Epithelial cell of proximal tubule (primary cell): ENCODE results near the gene PRDM16. TPM values are rescaled to one million over a fixed set of nuclear protein-coding genes. Genes with fewer than 3 reads are reported as not detected.
"Not testable (repeated sequence)": the region's sequence is repeated elsewhere in the genome, so short reads cannot be mapped to it uniquely, and the experiment has no call there.

Experiments
- DNase-seq: peaks from one replicate; pipeline ENCODE4 v3.0.0-alpha.2; 2011; ENCODE audit warnings: low read depth
- H3K4me3 ChIP-seq: 2 replicates; pipeline ENCODE4 v1.5.1; 2011; ENCODE audit warnings: low read depth, mild to moderate bottlenecking, low read length
- CTCF ChIP-seq: conservative IDR thresholded peaks from 2 replicates; pipeline ENCODE4 v1.5.1; 2012; ENCODE audit warnings: low read depth, mild to moderate bottlenecking, low read length
- total RNA-seq: library from RNA; depleted of rRNA; stranded (reverse); fragments of >200 nt; gene quantifications from 2 replicates; pipeline ENCODE4 v1.2.3, GENCODE V29; 2015

Gene PRDM16
- total RNA-seq, 1 donor from 2014 or later = 0.06 TPM

- H3K4me3 ChIP-seq = no peak overlapping the region
- no peak for TF ChIP-seq CTCF
- no peak for DNase-seq
Measured at GRCh38 chr1:3161176-3161840, 92.3 kb downstream of the PRDM16 start.

- H3K4me3 ChIP-seq = no peak overlapping the region
- no peak for TF ChIP-seq CTCF
- DNase-seq = no peak
Measured at GRCh38 chr1:3162322-3162882, 93.4 kb downstream of the PRDM16 start.

DNA sequence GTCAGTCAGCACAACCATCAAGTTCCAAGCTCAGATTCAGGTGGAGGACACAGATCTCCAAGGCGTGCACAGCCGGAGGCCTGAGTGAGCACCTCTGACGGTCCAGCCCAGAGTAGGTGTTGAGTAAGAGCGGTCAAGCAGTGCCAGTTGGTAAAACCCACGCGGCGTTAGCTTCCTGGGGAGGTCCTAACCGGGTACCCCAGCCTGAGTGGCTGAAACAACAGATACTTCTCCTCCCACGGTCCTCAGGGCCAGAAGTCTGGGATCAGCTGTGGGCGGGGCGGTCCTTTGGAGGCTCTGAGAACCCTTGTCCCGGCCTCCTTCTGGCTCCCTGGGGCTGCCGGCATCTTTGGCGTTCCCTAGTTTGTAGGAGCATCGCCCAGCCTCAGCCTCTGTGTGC, 94.4 kb downstream of the PRDM16 start:
- H3K4me3 ChIP-seq = no peak overlapping the region
- no peak for TF ChIP-seq CTCF
- DNase-seq = no peak

- TF ChIP-seq CTCF = no peak
- DNase-seq = no peak
- H3K4me3 ChIP-seq = no peak overlapping the region
Measured at GRCh38 chr1:3164671-3165070, 95.7 kb downstream of the PRDM16 start.

DNA sequence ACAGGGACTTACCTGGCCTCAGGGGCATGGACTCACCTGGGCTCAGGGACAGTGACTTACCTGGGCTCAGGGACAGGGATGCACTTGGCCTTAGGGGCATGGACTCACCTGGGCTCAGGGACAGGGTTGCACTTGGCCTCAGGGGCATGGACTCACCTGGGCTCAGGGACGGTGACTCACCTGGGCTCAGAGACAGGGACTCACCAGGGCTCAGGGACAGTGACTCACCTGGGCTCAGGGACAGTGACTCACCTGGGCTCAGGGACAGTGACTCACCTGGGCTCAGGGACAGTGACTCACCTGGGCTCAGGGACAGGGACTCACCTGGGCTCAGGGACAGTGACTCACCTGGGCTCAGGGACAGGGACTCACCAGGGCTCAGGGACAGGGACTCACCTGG, 96.2 kb downstream of the PRDM16 start:
- not testable (repeated sequence) for H3K4me3 ChIP-seq, DNase-seq

DNA sequence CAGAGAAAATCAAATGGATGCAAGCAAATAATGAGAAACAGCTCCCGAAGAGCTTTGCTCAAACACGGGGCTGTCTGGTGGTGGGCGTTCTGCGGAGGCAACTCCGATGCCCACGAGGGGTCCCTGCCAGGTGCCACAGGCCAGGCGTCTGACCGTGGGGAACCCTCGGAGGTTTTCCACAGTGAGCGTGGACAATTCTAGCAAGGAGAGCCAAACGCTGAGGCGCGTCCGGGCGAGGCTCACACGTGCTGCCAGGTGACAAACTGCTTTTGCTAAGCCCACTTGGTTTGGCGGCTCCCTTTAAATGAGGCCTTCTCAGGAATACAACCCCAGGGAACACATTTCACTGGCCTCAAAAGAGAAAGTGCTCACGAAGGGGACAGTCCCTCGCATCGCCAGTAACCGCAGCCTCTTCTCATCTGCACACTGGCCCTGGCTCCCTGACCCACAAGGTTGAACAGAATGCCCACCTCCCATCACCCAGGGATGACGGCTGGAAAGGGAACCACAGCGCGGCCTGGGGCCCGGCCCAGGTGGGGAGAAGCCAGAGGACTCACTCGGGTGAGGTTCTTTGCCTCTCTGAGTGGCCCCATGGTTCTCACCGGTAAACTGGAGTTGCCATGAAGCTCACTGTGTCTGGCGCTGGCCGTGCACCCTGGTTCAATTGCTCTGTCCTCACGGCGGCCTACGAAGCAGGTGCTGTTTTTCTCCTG, 97.4 kb downstream of the PRDM16 start:
- H3K4me3 ChIP-seq = no peak overlapping the region
- no peak for TF ChIP-seq CTCF
- no peak for DNase-seq

DNA sequence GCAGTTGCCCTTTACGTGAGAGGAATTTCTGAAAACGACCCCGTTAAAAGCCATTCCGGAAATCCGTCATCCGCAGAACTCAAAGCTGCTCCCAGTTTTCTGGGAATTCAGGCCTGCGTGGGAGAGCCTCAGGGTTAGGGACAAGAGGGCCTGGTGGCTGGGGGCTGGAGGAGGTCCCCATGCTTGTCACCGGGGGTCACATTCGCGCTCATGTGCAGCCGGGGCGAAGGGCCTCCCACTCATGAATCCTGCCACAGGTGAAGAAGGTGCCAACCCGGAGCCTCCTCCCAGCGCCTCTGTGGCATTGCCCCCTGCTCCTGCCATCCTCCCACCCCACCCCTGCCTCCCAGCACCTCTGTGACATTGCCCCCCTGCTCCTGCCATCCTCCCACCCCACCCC, 98.3 kb downstream of the PRDM16 start:
- H3K4me3 ChIP-seq = no peak overlapping the region
- DNase-seq = no peak
- no peak for TF ChIP-seq CTCF
